SH-SY5Y (cell line): Measurements from ENCODE around the gene RAP1GDS1.

Experiments used
- GATA2 ChIP-seq: IDR thresholded peaks from 2 replicates; pipeline ENCODE4 v1.6.1; 2011; ENCODE audit warnings: mild to moderate bottlenecking, low read depth, low read length
- GATA3 ChIP-seq: IDR thresholded peaks from 2 replicates; pipeline ENCODE4 v1.6.1; 2011; ENCODE audit warnings: low read depth, mild to moderate bottlenecking, low read length, moderate library complexity

DNA sequence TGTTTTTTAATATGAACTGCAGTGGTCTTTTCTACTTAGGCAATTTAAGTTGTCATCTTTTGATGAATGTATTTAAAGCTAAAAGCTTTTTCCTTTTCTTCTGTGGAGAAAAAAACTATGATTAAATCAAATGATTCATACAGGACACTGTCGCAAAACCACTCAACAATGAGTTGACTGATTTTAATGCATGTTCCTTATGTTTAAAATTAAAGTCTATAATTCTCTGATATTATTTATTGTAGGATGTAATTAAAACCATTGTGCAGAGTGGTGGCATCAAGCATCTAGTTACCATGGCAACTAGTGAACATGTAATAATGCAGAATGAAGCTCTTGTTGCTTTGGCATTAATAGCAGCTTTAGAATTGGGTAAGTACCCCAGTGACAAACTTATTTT is 172.5 kb downstream of the RAP1GDS1 start:
- no peak for TF ChIP-seq GATA3
- TF ChIP-seq GATA2, result no peak
